Activated CD4-positive, alpha-beta T cell treated with anti-CD3 and anti-CD28 coated beads, Interleukin-2, amount 50 U/mL, for 4 hours (primary cell): ENCODE measurements around the gene EVA1A.

ENCODE experiments used
- DNase-seq, 2 experiments: peaks; one replicate each; pipeline ENCODE4 v3.0.0-alpha.2; 2020

Gene EVA1A

DNA sequence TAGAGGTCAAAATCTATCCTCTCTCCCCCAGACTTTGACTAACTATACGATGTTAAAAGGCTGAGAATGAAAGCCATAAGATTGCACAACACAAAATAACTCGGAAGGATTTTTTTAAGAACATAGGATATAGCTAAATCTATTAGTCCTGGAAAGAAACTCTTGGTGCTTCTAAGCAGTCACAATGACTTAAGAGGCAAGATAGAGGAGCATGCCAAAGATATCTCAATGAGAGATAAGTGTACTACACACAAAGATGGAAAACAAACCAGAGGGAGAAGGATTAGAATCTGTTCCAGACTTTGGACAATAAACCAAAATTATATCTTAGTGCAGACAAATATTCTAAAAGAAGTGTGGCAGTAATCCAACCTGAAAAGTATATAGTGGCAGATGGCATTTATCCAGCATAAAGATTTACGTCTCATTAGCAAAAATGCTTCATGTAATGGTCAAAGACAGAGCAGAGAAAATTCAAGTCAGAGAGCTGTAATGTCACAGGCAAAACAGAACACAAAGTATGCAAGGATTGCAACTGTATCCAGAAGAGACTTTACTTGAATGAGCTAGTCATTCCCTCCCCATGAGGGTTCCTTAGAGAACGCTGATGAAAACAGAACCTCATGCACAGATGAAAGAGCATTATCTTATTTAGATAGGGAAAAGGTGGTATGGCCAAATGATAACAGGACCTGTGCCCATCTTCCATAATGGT is 28.8 kb upstream of the EVA1A start:
- no peak for DNase-seq

- DNase-seq: no peak
Measured at GRCh38 chr2:75587954-75588587, 27.3 kb upstream of the EVA1A start.

DNA sequence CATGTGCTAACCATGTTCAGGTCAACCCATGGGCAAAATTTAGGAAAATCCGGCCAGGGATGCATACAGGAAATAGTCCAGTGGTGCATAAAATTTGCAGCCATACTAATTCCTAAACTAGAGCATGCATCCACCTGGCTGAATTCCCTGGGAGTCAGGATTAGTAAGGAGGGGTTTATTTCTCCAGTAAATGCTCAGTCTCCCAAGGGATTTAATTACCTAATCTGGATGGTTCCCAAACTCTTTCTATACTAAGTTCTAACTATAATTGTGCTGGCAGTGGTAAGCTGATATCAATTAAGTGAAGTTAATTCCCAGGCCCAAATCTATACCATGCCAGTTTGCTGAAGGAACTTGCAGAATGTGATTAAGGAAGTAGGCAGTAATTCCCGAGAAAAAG is 26.2 kb upstream of the EVA1A start:
- DNase-seq: no peak

GRCh38 chr2:75582840-75583239 is 22.1 kb upstream of the EVA1A start:
- DNase-seq: no peak

DNA sequence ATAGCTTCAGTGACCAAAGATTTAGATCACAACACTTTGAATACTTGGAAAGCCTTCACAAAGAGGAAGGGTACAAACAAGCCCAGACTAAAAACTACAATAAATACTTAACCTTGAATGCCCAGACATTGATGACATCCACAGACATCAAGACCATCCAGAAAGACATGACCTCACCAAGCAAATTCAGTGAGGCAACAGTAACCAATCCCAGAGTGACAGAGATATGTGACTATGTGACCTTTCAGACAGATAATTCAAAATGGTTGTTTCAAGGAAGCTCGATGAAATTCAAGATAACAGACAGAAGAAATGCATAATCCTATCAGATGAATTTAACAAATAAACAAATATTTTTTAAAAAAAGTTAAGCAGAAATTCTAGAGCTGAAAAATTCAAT is 19.9 kb upstream of the EVA1A start:
- DNase-seq: no peak

GRCh38 chr2:75580156-75580555 is 19.4 kb upstream of the EVA1A start:
- no peak for DNase-seq

GRCh38 chr2:75579186-75579585 is 18.4 kb upstream of the EVA1A start:
- no peak for DNase-seq

- no peak for DNase-seq
Measured at GRCh38 chr2:75577280-75577679, 16.5 kb upstream of the EVA1A start.

DNA sequence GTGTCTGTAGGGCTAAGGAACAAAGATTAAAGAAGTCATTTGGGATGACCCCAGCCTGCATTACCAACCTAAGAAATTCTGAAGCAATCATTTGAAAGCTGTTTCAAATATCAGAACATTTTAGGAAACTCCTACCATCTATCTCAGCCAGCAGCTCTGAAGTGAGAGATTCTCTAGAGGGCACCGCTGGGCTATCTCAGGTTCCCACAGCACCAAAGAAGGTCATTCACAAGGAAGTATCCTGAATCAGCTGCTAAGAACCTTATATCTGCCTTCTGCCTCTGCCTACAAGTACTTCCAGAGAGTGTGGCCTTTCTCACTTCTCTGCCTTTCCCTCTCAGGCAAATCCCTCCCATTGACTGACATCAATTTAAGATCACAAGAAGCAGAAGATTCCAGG is 13.4 kb upstream of the EVA1A start:
- no peak for DNase-seq

- no peak for DNase-seq
Measured at GRCh38 chr2:75573145-75573878, 12.6 kb upstream of the EVA1A start.

- no peak for DNase-seq
Measured at GRCh38 chr2:75571730-75572430, 11.1 kb upstream of the EVA1A start.

DNA sequence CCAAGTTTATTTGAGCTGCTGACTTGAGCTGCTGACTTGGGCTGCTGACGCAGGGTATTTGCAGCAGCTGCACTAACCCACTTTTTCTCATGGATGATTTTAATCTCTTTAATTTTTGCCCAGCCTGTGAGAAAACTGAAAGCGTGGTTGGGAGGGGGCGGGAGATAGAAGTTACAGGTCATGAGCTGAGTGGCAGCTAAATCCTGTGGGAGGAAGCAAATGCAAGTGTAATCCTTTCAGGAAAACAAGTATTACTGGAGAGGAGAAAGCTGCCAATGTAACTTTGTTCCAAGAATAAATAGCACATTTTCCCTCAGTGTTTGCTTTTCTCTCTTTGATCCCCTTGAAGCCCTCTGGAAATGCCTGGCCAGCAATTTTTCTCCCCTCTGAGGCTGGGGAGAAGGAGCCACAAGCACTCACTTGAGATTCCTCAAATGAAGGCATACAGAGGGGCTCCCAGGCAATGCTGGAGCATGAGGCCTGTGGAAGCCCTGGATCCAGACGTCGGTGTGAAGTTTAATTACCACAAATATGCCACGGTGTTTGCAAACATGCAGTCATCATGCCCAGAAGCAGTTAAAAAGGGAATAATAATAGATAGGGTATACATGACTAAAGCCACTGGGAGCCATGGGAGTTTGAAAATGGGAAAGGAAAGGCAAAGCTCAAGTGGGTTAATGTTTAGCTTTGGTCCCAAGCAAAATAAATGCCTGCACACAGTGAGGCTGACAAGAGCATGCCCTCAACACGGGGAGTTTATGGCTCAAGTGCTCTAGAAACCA is 10.4 kb upstream of the EVA1A start:
- DNase-seq: no peak

DNA sequence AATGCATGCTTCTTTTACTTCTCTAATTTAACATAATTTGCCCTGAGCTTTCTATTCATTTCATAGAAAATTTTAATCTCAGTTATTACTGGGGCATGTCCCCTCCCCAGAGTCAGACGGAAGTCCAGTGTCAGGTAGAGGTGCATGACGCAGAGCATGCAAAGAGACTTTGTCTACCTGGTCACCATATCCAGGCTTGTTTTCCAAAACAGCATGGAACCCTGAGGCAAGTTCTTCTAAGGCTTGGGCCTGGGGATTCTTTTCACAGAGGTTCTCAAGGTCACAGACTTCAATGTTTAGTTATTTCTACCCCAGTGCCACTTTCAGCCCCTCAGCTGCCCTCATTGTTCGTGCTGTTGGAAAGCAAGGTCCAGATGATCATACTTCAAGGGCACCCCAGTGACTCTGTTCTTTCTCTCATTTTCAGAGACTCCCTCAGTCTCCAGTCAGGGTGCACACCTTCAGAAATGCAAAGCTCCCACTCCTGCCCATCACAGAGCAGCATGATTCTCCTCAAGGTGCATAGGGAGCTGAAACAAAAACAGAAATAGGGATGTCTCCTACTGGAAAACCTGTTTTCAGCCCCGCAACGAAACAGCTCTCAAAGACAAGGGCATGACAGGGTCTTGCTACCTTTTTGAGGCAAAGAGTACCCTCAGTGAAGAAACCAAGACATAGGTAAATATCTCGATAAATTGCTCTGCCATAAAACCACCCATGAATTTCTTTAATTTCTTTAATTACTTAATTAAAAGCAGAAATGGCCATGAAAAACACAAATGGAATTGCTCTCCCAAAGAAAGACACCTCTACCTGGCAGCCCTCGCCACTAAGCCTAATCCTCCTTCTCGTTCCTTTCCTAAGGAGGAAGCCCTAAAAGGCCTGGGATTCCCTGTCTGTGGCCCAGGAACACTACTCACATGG is 9.5 kb upstream of the EVA1A start:
- no peak for DNase-seq

GRCh38 chr2:75569546-75569945 is 8.8 kb upstream of the EVA1A start:
- DNase-seq: no peak

DNA sequence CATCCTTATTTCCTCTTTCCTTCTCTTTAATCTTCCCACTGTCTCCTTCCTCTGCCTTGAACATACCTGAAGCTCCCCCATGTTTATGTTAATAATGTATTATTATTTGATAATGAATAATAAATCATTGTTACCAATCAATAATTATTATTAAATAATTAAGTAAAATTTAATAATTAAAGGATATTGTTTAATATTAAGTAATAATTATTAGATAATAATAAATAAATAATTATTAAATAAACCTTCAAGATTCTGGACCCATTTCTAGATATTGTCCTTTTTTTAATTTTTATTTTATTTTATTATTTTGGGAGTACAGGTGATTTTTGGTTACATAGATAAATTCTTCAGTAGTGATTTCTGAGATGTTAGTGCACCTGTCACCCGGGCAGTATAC is 7.4 kb upstream of the EVA1A start:
- no peak for DNase-seq

GRCh38 chr2:75565472-75566462 is 5.0 kb upstream of the EVA1A start:
- no peak for DNase-seq

DNA sequence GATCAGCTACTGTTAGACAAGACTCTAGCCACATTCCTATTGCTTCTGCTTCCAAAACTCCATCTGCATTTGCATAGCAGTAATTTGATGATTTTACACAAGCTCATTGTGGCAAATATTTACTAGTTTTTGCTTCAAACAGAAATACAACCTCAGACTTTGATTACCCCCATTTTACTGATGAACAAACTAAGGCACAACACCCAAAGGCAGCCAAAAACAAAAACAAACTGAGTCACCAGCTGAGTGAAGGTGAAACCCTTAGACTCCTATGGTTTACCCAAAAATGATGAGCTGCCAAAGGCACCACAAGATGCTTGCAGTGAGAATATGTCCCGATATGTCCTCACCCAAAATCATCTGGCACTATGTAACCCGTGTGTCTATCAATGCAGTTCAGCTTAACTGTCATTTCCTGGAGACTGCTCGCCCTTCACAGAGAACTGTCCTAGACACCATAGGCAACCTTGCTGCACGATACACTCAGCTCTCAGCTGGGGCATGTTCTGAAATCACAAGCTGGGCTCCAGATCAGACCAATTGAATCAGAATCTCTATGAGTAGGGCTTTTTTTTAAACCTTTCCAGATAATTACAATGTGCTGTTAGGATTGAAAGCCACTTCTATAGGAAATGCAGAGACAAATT is 4.1 kb upstream of the EVA1A start:
- no peak for DNase-seq

- DNase-seq: no peak
Measured at GRCh38 chr2:75564026-75564688, 3.4 kb upstream of the EVA1A start.

- no peak for DNase-seq
Measured at GRCh38 chr2:75563591-75563990, 2.9 kb upstream of the EVA1A start.
